AG09309 (cell line): Measurements from ENCODE around the gene NIN.

ENCODE experiments used
- DNase-seq: peaks from one replicate; pipeline ENCODE4 v3.0.0-alpha.2; 2010; ENCODE audit warnings: low read depth
- H3K4me3 ChIP-seq: 2 replicates; pipeline ENCODE4 v1.5.1; 2011; ENCODE audit warnings: mild to moderate bottlenecking, low read depth, low read length, moderate library complexity; ENCODE audit not compliant: control insufficient read depth
- CTCF ChIP-seq: IDR thresholded peaks from 2 replicates; pipeline ENCODE4 v1.5.1; 2011; ENCODE audit warnings: mild to moderate bottlenecking, low read depth, low read length, inconsistent platforms; ENCODE audit not compliant: insufficient read depth, control insufficient read depth; ENCODE audit errors: missing control alignments

Gene NIN

DNA sequence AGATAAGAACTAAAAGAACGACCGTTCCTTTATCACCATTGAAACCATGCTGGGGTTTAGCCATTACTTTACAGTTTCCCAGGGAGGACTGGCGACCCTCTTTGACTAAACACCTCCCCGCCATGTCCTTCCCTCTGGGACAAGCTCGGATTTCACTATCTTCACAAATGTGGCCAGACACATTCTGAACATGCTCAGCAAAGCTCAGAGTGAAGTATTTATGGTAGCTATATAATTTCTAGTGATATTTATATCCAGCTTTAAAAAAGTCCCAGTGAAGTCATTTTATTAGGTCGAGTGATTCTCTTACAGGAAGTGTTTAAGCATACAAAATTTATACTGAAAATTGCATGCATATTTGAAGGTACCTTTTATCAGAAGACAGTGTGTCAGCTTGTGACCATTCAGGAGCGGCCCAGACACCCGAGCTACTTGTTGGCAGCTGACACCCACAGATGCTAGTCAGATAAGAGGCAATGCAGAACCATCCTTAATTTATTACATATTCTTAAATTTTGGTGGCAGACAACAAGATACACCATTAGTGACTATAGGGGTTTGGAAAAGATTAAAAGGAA is 36.8 kb downstream of the NIN start:
- DNase-seq = no peak
- no peak overlapping the region for H3K4me3 ChIP-seq
- TF ChIP-seq CTCF = no peak

DNA sequence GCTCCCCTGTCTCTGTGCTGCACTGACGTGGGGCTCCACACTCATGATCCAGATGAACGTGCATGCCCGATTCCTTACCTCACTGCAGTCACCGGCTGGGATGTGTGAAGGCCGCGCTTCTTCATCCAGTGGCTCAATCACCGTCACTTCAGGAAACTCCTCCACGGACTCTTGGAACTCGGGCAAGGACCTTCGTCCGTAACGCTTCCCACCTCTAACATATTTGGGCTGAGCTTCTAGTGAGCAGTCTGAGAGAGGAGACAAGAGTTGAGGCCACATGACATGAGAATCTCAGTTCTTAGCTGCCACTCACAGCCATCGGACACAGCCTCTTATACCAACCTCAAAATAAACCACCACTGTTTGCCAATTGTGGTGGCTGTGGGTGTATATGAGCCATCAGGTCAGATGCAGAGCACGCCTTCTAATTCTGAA is 38.3 kb downstream of the NIN start:
- DNase-seq = no peak
- no peak overlapping the region for H3K4me3 ChIP-seq
- TF ChIP-seq CTCF = no peak

DNA sequence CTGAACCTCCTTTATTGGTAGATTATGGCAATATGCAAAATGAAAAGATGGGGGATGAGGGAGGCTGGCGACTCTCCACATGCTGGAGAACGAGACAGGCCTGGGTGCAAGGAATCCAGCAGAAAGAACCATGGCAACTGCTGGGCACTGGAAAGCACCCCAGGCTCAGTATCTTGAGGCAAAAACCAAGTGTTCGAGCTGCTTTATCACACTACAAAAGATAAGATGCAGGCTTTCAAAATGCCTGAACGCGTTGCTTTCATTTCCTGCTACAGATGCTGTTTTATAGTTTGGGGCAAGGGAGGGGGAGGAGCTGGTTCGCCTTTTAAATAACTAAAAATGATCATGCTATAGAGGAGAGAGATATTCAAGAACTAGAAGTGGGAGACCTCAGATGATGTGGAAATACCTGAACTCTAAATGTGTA is 38.9 kb downstream of the NIN start:
- no peak overlapping the region for H3K4me3 ChIP-seq
- no peak for DNase-seq
- no peak for TF ChIP-seq CTCF

- no peak for DNase-seq
- TF ChIP-seq CTCF = no peak
- H3K4me3 ChIP-seq = no peak overlapping the region
Observed at GRCh38 chr14:50791201-50791600, 39.8 kb downstream of the NIN start.

GRCh38 chr14:50790589-50790988 is 40.4 kb downstream of the NIN start:
- no peak overlapping the region for H3K4me3 ChIP-seq
- DNase-seq = no peak
- no peak for TF ChIP-seq CTCF

DNA sequence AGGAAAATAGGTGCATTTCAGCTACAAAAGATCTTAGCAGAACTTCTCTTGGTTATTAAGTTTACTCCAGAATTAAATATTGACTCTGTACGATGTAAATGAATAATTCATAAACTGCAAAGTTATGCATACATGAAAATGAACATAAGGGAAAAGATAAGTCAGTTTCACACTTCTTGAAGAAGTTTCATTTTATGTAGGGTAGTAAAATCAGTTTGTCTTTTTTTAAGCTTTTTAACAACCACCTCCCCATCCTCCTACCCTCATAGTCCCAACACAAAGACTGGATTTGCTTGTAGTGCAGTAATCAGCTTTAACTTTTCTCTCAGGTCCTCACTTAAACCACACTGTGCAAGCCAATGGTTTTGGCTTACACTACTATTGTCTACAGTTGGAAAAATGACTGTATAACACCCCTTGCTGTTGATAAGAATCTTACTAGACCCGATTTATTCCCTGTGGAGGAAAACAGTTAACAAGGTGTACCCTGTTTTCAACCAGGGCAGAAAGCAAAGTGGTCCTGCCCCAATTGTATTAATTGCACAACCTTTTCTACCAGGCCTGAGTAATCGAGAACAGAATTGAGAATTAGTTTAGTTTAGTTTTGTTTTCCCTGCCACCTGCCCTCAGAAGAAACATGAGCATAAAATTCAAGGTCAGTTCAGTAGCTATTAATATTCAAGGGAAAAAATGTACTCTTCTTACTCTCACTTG is 44.1 kb downstream of the NIN start:
- DNase-seq = no peak
- H3K4me3 ChIP-seq = no peak overlapping the region
- no peak for TF ChIP-seq CTCF
